H9 (cell line): ENCODE results near the gene PARD3. TPM values are rescaled to one million over a fixed set of nuclear protein-coding genes. Genes with fewer than 3 reads are reported as not detected.
"Not testable (repeated sequence)": the region's sequence is repeated elsewhere in the genome, so short reads cannot be mapped to it uniquely, and the experiment has no call there.

Experiments
- DNase-seq: peaks from one replicate; pipeline ENCODE4 v3.0.0-alpha.2; 2017
- H2AFZ ChIP-seq: one replicate; pipeline ENCODE4 v1.6.1; 2013; ENCODE audit warnings: mild to moderate bottlenecking, low read length, control low read depth, moderate library complexity
- H2AK5ac ChIP-seq: 2 replicates; pipeline ENCODE4 v1.6.1; 2013; ENCODE audit warnings: low read length, control low read depth, mixed read lengths; ENCODE audit not compliant: insufficient read length
- H2BK120ac ChIP-seq: one replicate; pipeline ENCODE4 v1.6.1; 2013; ENCODE audit warnings: low read depth, mild to moderate bottlenecking, low read length, control low read depth, inconsistent platforms; ENCODE audit not compliant: poor library complexity, severe bottlenecking
- H2BK12ac ChIP-seq: 2 replicates; pipeline ENCODE4 v1.6.1; 2013; ENCODE audit warnings: low read length, control low read depth, mixed read lengths, low read depth; ENCODE audit not compliant: insufficient read length
- H2BK15ac ChIP-seq: 2 replicates; pipeline ENCODE4 v1.6.1; 2013; ENCODE audit warnings: low read depth, low read length, control low read depth
- H2BK20ac ChIP-seq: one replicate; pipeline ENCODE4 v1.6.1; 2013; ENCODE audit warnings: low read depth, mild to moderate bottlenecking, low read length, control low read depth, inconsistent platforms; ENCODE audit not compliant: poor library complexity, severe bottlenecking
- H2BK5ac ChIP-seq: 2 replicates; pipeline ENCODE4 v1.6.1; 2013; ENCODE audit warnings: low read length, control low read depth, mixed read lengths; ENCODE audit not compliant: insufficient read length
- H3K14ac ChIP-seq: 2 replicates; pipeline ENCODE4 v1.6.1; 2013; ENCODE audit warnings: low read length, control low read depth; ENCODE audit not compliant: insufficient read depth
- H3K18ac ChIP-seq: 2 replicates; pipeline ENCODE4 v1.6.1; 2013; ENCODE audit warnings: low read depth, mild to moderate bottlenecking, mixed read lengths, low read length, control low read depth; ENCODE audit not compliant: insufficient read length
- H3K23ac ChIP-seq: 2 replicates; pipeline ENCODE4 v1.6.1; 2013; ENCODE audit warnings: low read length, control low read depth, mixed read lengths, low read depth; ENCODE audit not compliant: insufficient read length
- H3K23me2 ChIP-seq: 2 replicates; pipeline ENCODE4 v1.6.1; 2013; ENCODE audit warnings: low read depth, mild to moderate bottlenecking, mixed read lengths, low read length, control low read depth; ENCODE audit not compliant: insufficient read length, poor library complexity, severe bottlenecking
- H3K27ac ChIP-seq: 2 replicates; pipeline ENCODE4 v1.5.1; 2013; ENCODE audit warnings: low read length, control low read depth, mixed read lengths, low read depth; ENCODE audit not compliant: insufficient read length
- H3K27me3 ChIP-seq: 2 replicates; pipeline ENCODE4 v1.6.1; 2013; ENCODE audit warnings: low read length, control low read depth, inconsistent platforms; ENCODE audit not compliant: insufficient read depth
- H3K4ac ChIP-seq: 2 replicates; pipeline ENCODE4 v1.6.1; 2013; ENCODE audit warnings: low read depth, mild to moderate bottlenecking, control low read depth, inconsistent platforms, low read length, moderate library complexity
- H3K4me1 ChIP-seq: 2 replicates; pipeline ENCODE4 v1.6.1; 2013; ENCODE audit warnings: low read length, control low read depth, inconsistent platforms; ENCODE audit not compliant: insufficient read depth
- H3K4me2 ChIP-seq: 2 replicates; pipeline ENCODE4 v1.6.1; 2013; ENCODE audit warnings: low read length, control low read depth, mixed read lengths; ENCODE audit not compliant: insufficient read length, insufficient read depth
- H3K56ac ChIP-seq: 2 replicates; pipeline ENCODE4 v1.6.1; 2013; ENCODE audit warnings: low read depth, mild to moderate bottlenecking, mixed read lengths, low read length, control low read depth; ENCODE audit not compliant: insufficient read length
- H3K79me1 ChIP-seq: 2 replicates; pipeline ENCODE4 v1.6.1; 2013; ENCODE audit warnings: low read depth, mild to moderate bottlenecking, moderate library complexity, low read length, control low read depth, inconsistent platforms; ENCODE audit not compliant: insufficient read depth, poor library complexity, severe bottlenecking
- H3K79me2 ChIP-seq: 2 replicates; pipeline ENCODE4 v1.6.1; 2013; ENCODE audit warnings: low read length, control low read depth, inconsistent platforms; ENCODE audit not compliant: insufficient read depth
- H3K9ac ChIP-seq: 2 replicates; pipeline ENCODE4 v1.6.1; 2013; ENCODE audit warnings: low read length, control low read depth, mixed read lengths; ENCODE audit not compliant: insufficient read length; ENCODE audit errors: extremely low read depth
- H3K9me3 ChIP-seq: one replicate; pipeline ENCODE4 v1.6.1; 2013; ENCODE audit warnings: low read depth, low read length, inconsistent platforms; ENCODE audit not compliant: control insufficient read depth
- H3T11ph ChIP-seq: one replicate; pipeline ENCODE4 v1.6.1; 2013; ENCODE audit warnings: mild to moderate bottlenecking, low read length, control low read depth, inconsistent platforms
- H4K20me1 ChIP-seq: one replicate; pipeline ENCODE4 v1.6.1; 2013; ENCODE audit not compliant: control insufficient read depth, insufficient read length, insufficient read depth
- H4K5ac ChIP-seq: 2 replicates; pipeline ENCODE4 v1.6.1; 2013; ENCODE audit warnings: low read depth, mild to moderate bottlenecking, mixed read lengths, low read length, control low read depth; ENCODE audit not compliant: insufficient read length
- H4K8ac ChIP-seq: replicated peaks from 2 replicates; pipeline ENCODE4 v1.6.1; 2013; ENCODE audit warnings: low read length, control low read depth, mixed read lengths, low read depth; ENCODE audit not compliant: insufficient read length
- H4K91ac ChIP-seq: 2 replicates; pipeline ENCODE4 v1.6.1; 2013; ENCODE audit warnings: low read depth, mild to moderate bottlenecking, moderate library complexity, mixed read lengths, low read length, control low read depth; ENCODE audit not compliant: insufficient read length
- H3K27ac Mint-ChIP-seq, 3 experiments: 2 replicates in 2 of 3; 3 replicates in 1 of 3; pipeline ENCODE4 v1.8.0; 2020 to 2021; ENCODE audit warnings: mixed read lengths in 3 of 3, mild to moderate bottlenecking in 1 of 3, moderate library complexity in 1 of 3
- H3K27me3 Mint-ChIP-seq: 2 replicates; pipeline ENCODE4 v1.8.0; 2021; ENCODE audit warnings: low read depth, mild to moderate bottlenecking, moderate library complexity, mixed read lengths
- H3K36me3 Mint-ChIP-seq, 3 experiments: 2 replicates in 2 of 3; 3 replicates in 1 of 3; pipeline ENCODE4 v1.8.0; 2020 to 2021; ENCODE audit warnings: low read depth in 3 of 3, mixed read lengths in 3 of 3; ENCODE audit not compliant: insufficient read depth in 1 of 3
- H3K4me1 Mint-ChIP-seq, 2 experiments: 2 replicates each; pipeline ENCODE4 v1.8.0; 2020; ENCODE audit warnings: mixed read lengths in 2 of 2
- H3K4me3 Mint-ChIP-seq, 2 experiments: 2 replicates in 1 of 2; 3 replicates in 1 of 2; pipeline ENCODE4 v1.8.0; 2020 to 2021; ENCODE audit warnings: mild to moderate bottlenecking in 2 of 2, mixed read lengths in 2 of 2, moderate library complexity in 1 of 2
- H3K9me3 Mint-ChIP-seq, 2 experiments: 2 replicates in 1 of 2; 3 replicates in 1 of 2; pipeline ENCODE4 v1.8.0; 2020; ENCODE audit warnings: mild to moderate bottlenecking in 2 of 2, mixed read lengths in 2 of 2, moderate library complexity in 1 of 2
- CTCF ChIP-seq: fragments of 200-600 bp; sonication (generic); conservative IDR thresholded peaks from 3 replicates; pipeline ENCODE4 v1.8.0; 2021; ENCODE audit warnings: antibody characterized with exemption, mild to moderate bottlenecking
- WGBS: extraction: QIAGEN DNeasy Blood & Tissue Kit; methylation state at CpG from one replicate; pipeline ENCODE4 v1.1.7; 2013; ENCODE audit warnings: missing lambda C conversion rate, low lambda C conversion rate, mixed read lengths; ENCODE audit not compliant: insufficient read length; ENCODE audit errors: extremely low coverage; 5-methylcytosine and 5-hydroxymethylcytosine counted together
- total RNA-seq: library from RNA; stranded (reverse); gene quantifications from 2 replicates; pipeline ENCODE4 v1.2.1, GENCODE V29; 2021

Gene PARD3
- total RNA-seq, 1 experiment from 2014 or later = 44.7 TPM

- no peak for TF ChIP-seq CTCF
- Histone ChIP-seq H2BK20ac (no peak overlapping the region), H4K8ac (no peak overlapping the region), H4K20me1 (no peaks in the 10 kb centered on the region), H4K91ac (no peak overlapping the region), H3K79me1 (no peaks in the 10 kb centered on the region), H3K18ac (no peak overlapping the region), H3K23me2 (no peaks in the 10 kb centered on the region), H3K4ac (no peak overlapping the region), H3K14ac (no peak overlapping the region), H3K23ac (no peak overlapping the region), H3K56ac (no peak overlapping the region), H2AK5ac (no peak overlapping the region), H3T11ph (no peak overlapping the region), H3K27me3 (no peaks in the 10 kb centered on the region), H2AFZ (no peak overlapping the region), H2BK5ac (no peak overlapping the region), H3K27ac (no peak overlapping the region), H4K5ac (no peak overlapping the region), H3K4me2 (no peak overlapping the region), H2BK12ac (no peak overlapping the region), H3K4me1 (no peaks in the 10 kb centered on the region), H3K9ac (no peak overlapping the region), H2BK120ac (no peak overlapping the region), H3K79me2 (no peaks in the 10 kb centered on the region), H2BK15ac (no peak overlapping the region), H3K9me3 (no peaks in the 10 kb centered on the region)
- H3K4me1 Mint-ChIP-seq = peaks cover 4 to 5% of the 10 kb centered on the region in 2 experiments; a peak in 3 of 4 replicates
- WGBS = no CpG with 5 or more reads among the region's 4 CpGs
- H3K27ac Mint-ChIP-seq = no peak overlapping the region
- no peaks in the 10 kb centered on the region for H3K36me3 Mint-ChIP-seq
- no peak overlapping the region for H3K4me3 Mint-ChIP-seq
- DNase-seq = no peak
- no peaks in the 10 kb centered on the region for H3K9me3 Mint-ChIP-seq
- no peaks in the 10 kb centered on the region for H3K27me3 Mint-ChIP-seq
Observed at GRCh38 chr10:34844448-34844847, 29.4 kb upstream of the PARD3 start.

GRCh38 chr10:34843470-34843869, 28.4 kb upstream of the PARD3 start:
- H4K5ac ChIP-seq, H3T11ph ChIP-seq, H3K79me2 ChIP-seq, H2BK15ac ChIP-seq, H3K23me2 ChIP-seq, H2BK20ac ChIP-seq, H4K20me1 ChIP-seq, H3K56ac ChIP-seq, H3K4me3 Mint-ChIP-seq, H3K23ac ChIP-seq, H4K91ac ChIP-seq, H3K27ac ChIP-seq, DNase-seq, H2BK5ac ChIP-seq, H3K79me1 ChIP-seq, H3K36me3 Mint-ChIP-seq, H3K14ac ChIP-seq, H3K4me1 ChIP-seq, H3K27ac Mint-ChIP-seq, H3K4ac ChIP-seq, H3K18ac ChIP-seq, H3K9ac ChIP-seq, H3K27me3 ChIP-seq, H2BK12ac ChIP-seq, H3K4me2 ChIP-seq, H3K4me1 Mint-ChIP-seq, H2BK120ac ChIP-seq, H3K27me3 Mint-ChIP-seq, H3K9me3 Mint-ChIP-seq, H3K9me3 ChIP-seq, H4K8ac ChIP-seq, H2AFZ ChIP-seq, H2AK5ac ChIP-seq: not testable (repeated sequence)
- no CpG with 5 or more reads among the region's 5 CpGs for WGBS
